ENCODE measurements around the gene LYPD4.

- TF ChIP-seq CTCF (IDR thresholded peaks at IDR 0.05; ENCODE audit: low read length) (no peak), EZH2 (optimal IDR thresholded peaks at IDR 0.05; ENCODE audit: low read depth, low read length) (no peak)
Measured at GRCh38 chr19:41868120-41868988, 23.9 kb upstream of the LYPD4 start.
